HEK293 (cell line): ENCODE results near the gene BAIAP2.

Experiments used
- AEBP2 ChIP-seq: fragments of 450-650 bp; formaldehyde crosslinking; IDR thresholded peaks from 2 replicates; pipeline ENCODE4 v1.5.1; 2016; ENCODE audit warnings: missing biosample characterization, missing genetic modification characterization, borderline replicate concordance
- BCL11A ChIP-seq: fragments of 450-650 bp; formaldehyde crosslinking; IDR thresholded peaks from 2 replicates; pipeline ENCODE4 v1.5.1; 2016; ENCODE audit warnings: low read depth, missing biosample characterization, missing genetic modification characterization
- GLI2 ChIP-seq: fragments of 450-650 bp; formaldehyde crosslinking; IDR thresholded peaks from 2 replicates; pipeline ENCODE4; 2017; ENCODE audit warnings: missing biosample characterization, missing genetic modification characterization, low read depth, borderline replicate concordance
- GLIS1 ChIP-seq: fragments of 450-650 bp; formaldehyde crosslinking; IDR thresholded peaks from 2 replicates; pipeline ENCODE4 v1.5.1; 2016; ENCODE audit warnings: missing biosample characterization, missing genetic modification characterization
- KLF9 ChIP-seq: fragments of 450-650 bp; formaldehyde crosslinking; IDR thresholded peaks from 2 replicates; pipeline ENCODE4 v1.5.1; 2016; ENCODE audit warnings: missing biosample characterization, missing genetic modification characterization, low read depth
- PATZ1 ChIP-seq: fragments of 450-650 bp; formaldehyde crosslinking; IDR thresholded peaks from 2 replicates; pipeline ENCODE4 v1.5.1; 2016; ENCODE audit warnings: missing biosample characterization, missing genetic modification characterization
- ZBTB26 ChIP-seq: fragments of 450-650 bp; formaldehyde crosslinking; optimal IDR thresholded peaks from 2 replicates; pipeline ENCODE3; 2016; ENCODE audit warnings: missing biosample characterization, mild to moderate bottlenecking, missing genetic modification characterization
- ZBTB44 ChIP-seq: fragments of 450-650 bp; IDR thresholded peaks from 2 replicates; pipeline ENCODE4 v1.5.1; 2018; ENCODE audit warnings: missing biosample characterization, mild to moderate bottlenecking, missing genetic modification characterization
- ZBTB6 ChIP-seq: fragments of 450-650 bp; formaldehyde crosslinking; IDR thresholded peaks from 2 replicates; pipeline ENCODE4 v1.5.1; 2017; ENCODE audit warnings: missing biosample characterization, missing genetic modification characterization
- ZBTB7A ChIP-seq: fragments of 450-650 bp; formaldehyde crosslinking; IDR thresholded peaks from 2 replicates; pipeline ENCODE4 v1.5.1; 2016; ENCODE audit warnings: low read depth, missing biosample characterization, missing genetic modification characterization
- ZFP3 ChIP-seq: fragments of 450-650 bp; formaldehyde crosslinking; IDR thresholded peaks from 2 replicates; pipeline ENCODE4 v1.5.1; 2016; ENCODE audit warnings: low read depth, missing biosample characterization, missing genetic modification characterization
- ZNF146 ChIP-seq: fragments of 450-650 bp; formaldehyde crosslinking; IDR thresholded peaks from 2 replicates; pipeline ENCODE4 v1.5.1; 2016; ENCODE audit warnings: missing biosample characterization, missing genetic modification characterization
- ZNF214 ChIP-seq: fragments of 450-650 bp; formaldehyde crosslinking; IDR thresholded peaks from 2 replicates; pipeline ENCODE4 v1.5.1; 2017; ENCODE audit warnings: missing biosample characterization, mild to moderate bottlenecking, missing genetic modification characterization, borderline replicate concordance
- ZNF23 ChIP-seq: fragments of 450-650 bp; formaldehyde crosslinking; IDR thresholded peaks from 2 replicates; pipeline ENCODE4 v1.5.1; 2016; ENCODE audit warnings: missing biosample characterization, missing genetic modification characterization, borderline replicate concordance
- ZNF311 ChIP-seq: fragments of 450-650 bp; formaldehyde crosslinking; IDR thresholded peaks from 2 replicates; pipeline ENCODE4 v1.5.1; 2017; ENCODE audit warnings: missing biosample characterization, missing genetic modification characterization, borderline replicate concordance
- ZNF350 ChIP-seq: fragments of 450-650 bp; formaldehyde crosslinking; IDR thresholded peaks from 2 replicates; pipeline ENCODE4 v1.5.0; 2017; ENCODE audit warnings: missing biosample characterization, mild to moderate bottlenecking, missing genetic modification characterization
- ZNF394 ChIP-seq: fragments of 450-650 bp; formaldehyde crosslinking; IDR thresholded peaks from 2 replicates; pipeline ENCODE4 v1.5.1; 2016; ENCODE audit warnings: missing biosample characterization, missing genetic modification characterization, mild to moderate bottlenecking, moderate library complexity, borderline replicate concordance
- ZNF518A ChIP-seq: fragments of 450-650 bp; formaldehyde crosslinking; conservative IDR thresholded peaks from 2 replicates; pipeline ENCODE4 v1.5.1; 2016; ENCODE audit warnings: low read depth, missing biosample characterization, missing genetic modification characterization
- ZNF521 ChIP-seq: fragments of 450-650 bp; formaldehyde crosslinking; IDR thresholded peaks from 2 replicates; pipeline ENCODE4 v1.5.1; 2017; ENCODE audit warnings: missing biosample characterization, mild to moderate bottlenecking, missing genetic modification characterization
- ZNF544 ChIP-seq: fragments of 450-650 bp; formaldehyde crosslinking; IDR thresholded peaks from 2 replicates; pipeline ENCODE4 v1.5.0; 2017; ENCODE audit warnings: missing biosample characterization, missing genetic modification characterization
- ZNF626 ChIP-seq: fragments of 450-650 bp; sonication (Bioruptor Pico); formaldehyde crosslinking; IDR thresholded peaks from 2 replicates; pipeline ENCODE4 v1.5.1; 2018; ENCODE audit warnings: missing biosample characterization, missing genetic modification characterization, inconsistent platforms
- ZNF701 ChIP-seq: fragments of 450-650 bp; formaldehyde crosslinking; IDR thresholded peaks from 2 replicates; pipeline ENCODE4 v1.5.1; 2016; ENCODE audit warnings: missing biosample characterization, missing genetic modification characterization
- ZNF704 ChIP-seq: fragments of 450-650 bp; formaldehyde crosslinking; IDR thresholded peaks from 2 replicates; pipeline ENCODE4 v1.5.1; 2016; ENCODE audit warnings: missing biosample characterization, missing genetic modification characterization
- ZNF76 ChIP-seq: fragments of 450-650 bp; formaldehyde crosslinking; IDR thresholded peaks from 2 replicates; pipeline ENCODE4; 2016; ENCODE audit warnings: low read depth, missing biosample characterization, missing genetic modification characterization, borderline replicate concordance

The BAIAP2 gene

DNA sequence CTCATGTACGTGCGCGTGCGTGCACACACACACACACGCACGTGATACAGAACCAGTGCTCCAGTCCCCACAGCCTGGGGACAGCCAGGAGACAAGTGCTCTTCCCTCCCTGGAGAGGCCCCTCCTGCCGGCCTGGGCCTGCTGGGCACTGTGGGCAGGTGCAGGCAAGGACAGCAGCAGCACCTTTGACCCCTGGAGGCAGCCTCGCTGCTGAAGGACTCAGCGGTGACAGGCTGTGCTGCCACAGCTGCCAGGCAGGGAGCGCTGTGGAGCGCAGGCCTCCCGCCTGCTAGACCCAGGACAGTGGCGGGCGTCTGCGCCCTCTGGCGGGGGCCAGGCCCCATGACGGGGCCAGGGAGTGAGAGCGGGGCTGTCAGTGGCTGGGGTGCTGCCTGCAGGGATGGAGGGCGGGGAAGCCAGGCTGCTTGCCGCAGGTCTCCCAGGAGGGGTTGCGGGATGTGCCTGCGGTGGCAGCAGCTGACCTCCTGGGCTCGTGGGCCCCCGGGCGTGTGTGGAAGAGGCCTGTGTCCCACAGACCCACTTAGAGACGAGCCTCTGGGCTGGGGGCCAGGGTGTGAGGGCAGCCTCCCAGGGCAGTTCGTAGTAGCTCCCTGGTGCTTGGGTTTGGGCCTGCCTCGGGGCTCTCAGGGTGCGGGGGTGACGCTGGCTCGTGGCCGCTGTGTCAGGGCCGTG lies 66.8 kb downstream of the BAIAP2 start (continued):
- TF ChIP-seq ZNF214 (tag by site-specific recombination) = no peak
- TF ChIP-seq ZNF701 (tag by site-specific recombination) = no peak
- no peak for TF ChIP-seq ZNF311 (tag by site-specific recombination)
- TF ChIP-seq ZNF23 (tag by site-specific recombination) = no peak
- 0 out of 2 replicates have a peak, but pooled peaks have one; percentile 18 for TF ChIP-seq BCL11A (tag by site-specific recombination)
- no peak for TF ChIP-seq ZNF518A (tag by site-specific recombination)
- no peak; the same call in 1 of the 2 replicates for TF ChIP-seq ZNF394 (tag by site-specific recombination)
- peak; percentile 32 for TF ChIP-seq ZBTB26 (tag by site-specific recombination)
- TF ChIP-seq ZBTB44 (tag by site-specific recombination) = no peak
- peak; percentile 46; the same call in 1 of the 2 replicates for TF ChIP-seq ZNF76
- TF ChIP-seq ZFP3 (tag by site-specific recombination) = no peak
- no peak for TF ChIP-seq ZNF350 (tag by site-specific recombination)
- no peak for TF ChIP-seq ZNF521 (tag by site-specific recombination)
- no peak for TF ChIP-seq GLI2 (tag by site-specific recombination)
- no peak for TF ChIP-seq ZNF704 (tag by site-specific recombination)
- no peak for TF ChIP-seq ZBTB6 (tag by site-specific recombination)
- peak; percentile 82 for TF ChIP-seq GLIS1 (tag by site-specific recombination)
- TF ChIP-seq KLF9 (tag by site-specific recombination) = 0 out of 2 replicates have a peak, but pooled peaks have one; percentile 27
- no peak for TF ChIP-seq ZNF146
- no peak for TF ChIP-seq ZNF626 (tag by site-specific recombination)
- no peak for TF ChIP-seq AEBP2 (tag by site-specific recombination)
- TF ChIP-seq ZBTB7A (tag by site-specific recombination) = no peak
- TF ChIP-seq PATZ1 (tag by site-specific recombination) = peak; percentile 81
- no peak for TF ChIP-seq ZNF544 (tag by site-specific recombination)
